SU-DHL-6 (cell line): ENCODE results near the gene PDGFA.

Source experiments
- EZH2phosphoT487 ChIP-seq: fragments of 200-600 bp; sonication (generic), shearing (Covaris generic); conservative IDR thresholded peaks from 2 replicates; pipeline ENCODE4 v1.6.1; 2018; ENCODE audit warnings: mild to moderate bottlenecking, antibody characterized with exemption, low read length, moderate library complexity, mixed read lengths
- TF ChIP-seq, protein P1 (sequence below): fragments of 200-600 bp; sonication (generic); IDR thresholded peaks from one replicate; pipeline ENCODE4 v1.5.1; 2017; ENCODE audit warnings: antibody characterized with exemption, mild to moderate bottlenecking, low read length, moderate library complexity; ENCODE audit not compliant: insufficient read depth, poor library complexity, severe bottlenecking

- TF ChIP-seq, protein P1, sequence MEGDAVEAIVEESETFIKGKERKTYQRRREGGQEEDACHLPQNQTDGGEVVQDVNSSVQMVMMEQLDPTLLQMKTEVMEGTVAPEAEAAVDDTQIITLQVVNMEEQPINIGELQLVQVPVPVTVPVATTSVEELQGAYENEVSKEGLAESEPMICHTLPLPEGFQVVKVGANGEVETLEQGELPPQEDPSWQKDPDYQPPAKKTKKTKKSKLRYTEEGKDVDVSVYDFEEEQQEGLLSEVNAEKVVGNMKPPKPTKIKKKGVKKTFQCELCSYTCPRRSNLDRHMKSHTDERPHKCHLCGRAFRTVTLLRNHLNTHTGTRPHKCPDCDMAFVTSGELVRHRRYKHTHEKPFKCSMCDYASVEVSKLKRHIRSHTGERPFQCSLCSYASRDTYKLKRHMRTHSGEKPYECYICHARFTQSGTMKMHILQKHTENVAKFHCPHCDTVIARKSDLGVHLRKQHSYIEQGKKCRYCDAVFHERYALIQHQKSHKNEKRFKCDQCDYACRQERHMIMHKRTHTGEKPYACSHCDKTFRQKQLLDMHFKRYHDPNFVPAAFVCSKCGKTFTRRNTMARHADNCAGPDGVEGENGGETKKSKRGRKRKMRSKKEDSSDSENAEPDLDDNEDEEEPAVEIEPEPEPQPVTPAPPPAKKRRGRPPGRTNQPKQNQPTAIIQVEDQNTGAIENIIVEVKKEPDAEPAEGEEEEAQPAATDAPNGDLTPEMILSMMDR = no peak
- TF ChIP-seq EZH2phosphoT487 = no peak
These were observed 39.7 kb upstream of the PDGFA start for GRCh38 chr7:559396-559705.
